ENCODE measurements around the gene GIPC2. TPM values are rescaled to one million over a fixed set of nuclear protein-coding genes. Genes with fewer than 3 reads are reported as not detected.

The GIPC2 gene
- polyA plus RNA-seq, 3 donors from 2014 or later, result 0.12 TPM; not detected in 2

- Mint-ChIP-seq H3K27me3 (ENCODE audit: low read depth in 3 of 3) (peaks cover 0 to 3% (median 0%) of the 10 kb centered on the region in 3 donors), H3K4me1 (no peaks in the 10 kb centered on the region), H3K27ac (no peak overlapping the region), H3K9me3 (no peaks in the 10 kb centered on the region), H3K4me3 (no peak overlapping the region), H3K36me3 (no peaks in the 10 kb centered on the region)
- no peak for DNase-seq
These were observed 120.0 kb downstream of the GIPC2 start for GRCh38 chr1:78165816-78166215.

- Mint-ChIP-seq H3K27ac (no peak overlapping the region), H3K36me3 (no peaks in the 10 kb centered on the region), H3K27me3 (ENCODE audit: low read depth in 3 of 3) (peaks cover 0 to 2% (median 0%) of the 10 kb centered on the region in 3 donors), H3K9me3 (no peaks in the 10 kb centered on the region), H3K4me1 (no peaks in the 10 kb centered on the region), H3K4me3 (no peak overlapping the region)
- DNase-seq, result no peak
These were observed 122.5 kb downstream of the GIPC2 start for GRCh38 chr1:78168306-78168705.

GRCh38 chr1:78170859-78171258 is 125.1 kb downstream of the GIPC2 start:
- H3K9me3 Mint-ChIP-seq, result no peaks in the 10 kb centered on the region
- H3K4me1 Mint-ChIP-seq, result no peaks in the 10 kb centered on the region
- no peak overlapping the region for H3K27ac Mint-ChIP-seq
- no peak for DNase-seq
- H3K4me3 Mint-ChIP-seq, result no peak overlapping the region
- no peaks in the 10 kb centered on the region for H3K36me3 Mint-ChIP-seq
- H3K27me3 Mint-ChIP-seq (ENCODE audit: low read depth in 3 of 3), result no peaks in the 10 kb centered on the region

GRCh38 chr1:78171736-78172590 is 126.2 kb downstream of the GIPC2 start:
- H3K27ac Mint-ChIP-seq, result no peak overlapping the region
- no peaks in the 10 kb centered on the region for H3K4me1 Mint-ChIP-seq
- H3K36me3 Mint-ChIP-seq, result no peaks in the 10 kb centered on the region
- H3K9me3 Mint-ChIP-seq, result no peaks in the 10 kb centered on the region
- H3K27me3 Mint-ChIP-seq (ENCODE audit: low read depth in 3 of 3), result no peaks in the 10 kb centered on the region
- DNase-seq, result no peak
- no peak overlapping the region for H3K4me3 Mint-ChIP-seq

- Mint-ChIP-seq H3K27ac (no peak overlapping the region), H3K4me1 (no peaks in the 10 kb centered on the region), H3K9me3 (no peaks in the 10 kb centered on the region), H3K27me3 (ENCODE audit: low read depth in 3 of 3) (peaks cover 0 to 8% (median 2%) of the 10 kb centered on the region in 3 donors), H3K36me3 (no peaks in the 10 kb centered on the region), H3K4me3 (no peak overlapping the region)
- DNase-seq, result no peak
These were observed 130.7 kb downstream of the GIPC2 start for GRCh38 chr1:78176448-78176847.

- peaks cover 0 to 8% (median 2%) of the 10 kb centered on the region in 3 donors for H3K27me3 Mint-ChIP-seq (ENCODE audit: low read depth in 3 of 3)
- no peak overlapping the region for H3K4me3 Mint-ChIP-seq
- H3K36me3 Mint-ChIP-seq, result no peaks in the 10 kb centered on the region
- DNase-seq, result no peak
- no peaks in the 10 kb centered on the region for H3K9me3 Mint-ChIP-seq
- no peak overlapping the region for H3K27ac Mint-ChIP-seq
- no peaks in the 10 kb centered on the region for H3K4me1 Mint-ChIP-seq
These were observed 132.0 kb downstream of the GIPC2 start for GRCh38 chr1:78177708-78178270.

GRCh38 chr1:78178816-78179215 is 133.1 kb downstream of the GIPC2 start:
- Mint-ChIP-seq H3K27me3 (ENCODE audit: low read depth in 3 of 3) (peaks cover 0 to 8% (median 2%) of the 10 kb centered on the region in 3 donors), H3K9me3 (no peaks in the 10 kb centered on the region), H3K36me3 (no peaks in the 10 kb centered on the region), H3K4me1 (no peaks in the 10 kb centered on the region), H3K4me3 (no peak overlapping the region), H3K27ac (no peak overlapping the region)
- DNase-seq, result no peak

GRCh38 chr1:78184460-78185072 is 138.8 kb downstream of the GIPC2 start:
- no peak overlapping the region for H3K4me3 Mint-ChIP-seq
- no peaks in the 10 kb centered on the region for H3K36me3 Mint-ChIP-seq
- H3K4me1 Mint-ChIP-seq, result no peaks in the 10 kb centered on the region
- DNase-seq, result no peak
- H3K27me3 Mint-ChIP-seq (ENCODE audit: low read depth in 3 of 3), result peaks cover 0 to 8% (median 7%) of the 10 kb centered on the region in 3 donors
- no peak overlapping the region for H3K27ac Mint-ChIP-seq
- H3K9me3 Mint-ChIP-seq, result peaks cover 0 to 3% (median 0%) of the 10 kb centered on the region in 6 donors

Other genes with a start within 250 kb of the GIPC2 start
- 1 to 10 TPM in 2 of 3 donors, under 1 TPM in 1; 0.89 to 3.0 (median 2.6) TPM for gene NEXN, start 157.3 kb upstream of the GIPC2 start, polyA plus RNA-seq
- gene FUBP1, start 66.9 kb upstream of the GIPC2 start, polyA plus RNA-seq, result 10 to 100 TPM; 22.5 to 65.6 (median 37.4) TPM
- gene DNAJB4, start 41.0 kb upstream of the GIPC2 start, polyA plus RNA-seq, result 1 to 10 TPM; 3.9 to 9.0 (median 5.0) TPM